ENCODE results near the gene PWP2.

DNA sequence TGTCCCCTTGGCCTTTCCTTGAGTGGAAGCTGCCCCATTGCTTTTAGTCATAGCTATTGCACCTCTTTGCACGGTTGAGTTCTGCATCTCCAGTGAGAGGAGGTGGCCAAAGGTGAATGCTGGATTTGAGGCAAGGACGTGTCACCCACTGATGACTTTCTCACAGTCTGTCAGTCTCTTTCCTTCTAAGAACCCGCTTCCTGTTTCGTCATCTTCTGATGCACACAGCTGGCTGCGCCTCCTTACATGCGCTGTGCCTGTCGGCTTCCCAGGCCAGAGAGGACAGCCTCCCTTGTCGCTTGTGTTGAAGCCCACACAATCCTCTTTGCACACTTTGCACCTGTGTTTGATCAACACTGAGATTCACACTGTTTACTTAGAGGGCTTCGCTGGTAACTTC, 41.8 kb upstream of the PWP2 start:
- TF ChIP-seq ARNTL (CRISPR knock-in tag; IDR thresholded peaks at IDR 0.05; ENCODE audit: borderline replicate concordance, low read depth) (no peak), ZFP3 (CRISPR knock-in tag; IDR thresholded peaks at IDR 0.05) (no peak), ESRRG (CRISPR knock-in tag; IDR thresholded peaks at IDR 0.05) (no peak), ZNF8 (CRISPR knock-in tag; IDR thresholded peaks at IDR 0.05) (no peak), BACH2 (CRISPR knock-in tag; IDR thresholded peaks at IDR 0.05; ENCODE audit: borderline replicate concordance) (no peak), TOX (CRISPR knock-in tag; IDR thresholded peaks at IDR 0.05; ENCODE audit: borderline replicate concordance) (no peak)
- TF ChIP-seq, protein P1, sequence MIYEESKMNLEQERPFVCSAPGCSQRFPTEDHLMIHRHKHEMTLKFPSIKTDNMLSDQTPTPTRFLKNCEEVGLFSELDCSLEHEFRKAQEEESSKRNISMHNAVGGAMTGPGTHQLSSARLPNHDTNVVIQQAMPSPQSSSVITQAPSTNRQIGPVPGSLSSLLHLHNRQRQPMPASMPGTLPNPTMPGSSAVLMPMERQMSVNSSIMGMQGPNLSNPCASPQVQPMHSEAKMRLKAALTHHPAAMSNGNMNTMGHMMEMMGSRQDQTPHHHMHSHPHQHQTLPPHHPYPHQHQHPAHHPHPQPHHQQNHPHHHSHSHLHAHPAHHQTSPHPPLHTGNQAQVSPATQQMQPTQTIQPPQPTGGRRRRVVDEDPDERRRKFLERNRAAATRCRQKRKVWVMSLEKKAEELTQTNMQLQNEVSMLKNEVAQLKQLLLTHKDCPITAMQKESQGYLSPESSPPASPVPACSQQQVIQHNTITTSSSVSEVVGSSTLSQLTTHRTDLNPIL (CRISPR knock-in tag; IDR thresholded peaks at IDR 0.05; ENCODE audit: low read depth): no peak
- TF ChIP-seq, protein P2, sequence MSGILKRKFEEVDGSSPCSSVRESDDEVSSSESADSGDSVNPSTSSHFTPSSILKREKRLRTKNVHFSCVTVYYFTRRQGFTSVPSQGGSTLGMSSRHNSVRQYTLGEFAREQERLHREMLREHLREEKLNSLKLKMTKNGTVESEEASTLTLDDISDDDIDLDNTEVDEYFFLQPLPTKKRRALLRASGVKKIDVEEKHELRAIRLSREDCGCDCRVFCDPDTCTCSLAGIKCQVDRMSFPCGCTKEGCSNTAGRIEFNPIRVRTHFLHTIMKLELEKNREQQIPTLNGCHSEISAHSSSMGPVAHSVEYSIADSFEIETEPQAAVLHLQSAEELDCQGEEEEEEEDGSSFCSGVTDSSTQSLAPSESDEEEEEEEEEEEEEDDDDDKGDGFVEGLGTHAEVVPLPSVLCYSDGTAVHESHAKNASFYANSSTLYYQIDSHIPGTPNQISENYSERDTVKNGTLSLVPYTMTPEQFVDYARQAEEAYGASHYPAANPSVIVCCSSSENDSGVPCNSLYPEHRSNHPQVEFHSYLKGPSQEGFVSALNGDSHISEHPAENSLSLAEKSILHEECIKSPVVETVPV (CRISPR knock-in tag; IDR thresholded peaks at IDR 0.05): no peak
